Stimulated activated CD8-positive, alpha-beta memory T cell treated with anti-CD3 and anti-CD28 coated beads, Interleukin-4, amount 100 ng/mL, for 1 hour (primary cell): Measurements from ENCODE around the gene ASIC1.
"Not testable (repeated sequence)": the region's sequence is repeated elsewhere in the genome, so short reads cannot be mapped to it uniquely, and the experiment has no call there.

Experiments used
- DNase-seq, 2 donors: peaks; one replicate each; pipeline ENCODE4 v3.0.0-alpha.2; 2020; ENCODE audit warnings: low read depth in 2 of 2, low spot score in 1 of 2

ASIC1 gene

GRCh38 chr12:50057000-50057841 is at the start of gene ASIC1:
Gene ASIC1, plus strand, starts transcription at chr12:50057596. Its CDS starts 1,171 bp downstream, at chr12:50058767.
- no peak for DNase-seq

DNA sequence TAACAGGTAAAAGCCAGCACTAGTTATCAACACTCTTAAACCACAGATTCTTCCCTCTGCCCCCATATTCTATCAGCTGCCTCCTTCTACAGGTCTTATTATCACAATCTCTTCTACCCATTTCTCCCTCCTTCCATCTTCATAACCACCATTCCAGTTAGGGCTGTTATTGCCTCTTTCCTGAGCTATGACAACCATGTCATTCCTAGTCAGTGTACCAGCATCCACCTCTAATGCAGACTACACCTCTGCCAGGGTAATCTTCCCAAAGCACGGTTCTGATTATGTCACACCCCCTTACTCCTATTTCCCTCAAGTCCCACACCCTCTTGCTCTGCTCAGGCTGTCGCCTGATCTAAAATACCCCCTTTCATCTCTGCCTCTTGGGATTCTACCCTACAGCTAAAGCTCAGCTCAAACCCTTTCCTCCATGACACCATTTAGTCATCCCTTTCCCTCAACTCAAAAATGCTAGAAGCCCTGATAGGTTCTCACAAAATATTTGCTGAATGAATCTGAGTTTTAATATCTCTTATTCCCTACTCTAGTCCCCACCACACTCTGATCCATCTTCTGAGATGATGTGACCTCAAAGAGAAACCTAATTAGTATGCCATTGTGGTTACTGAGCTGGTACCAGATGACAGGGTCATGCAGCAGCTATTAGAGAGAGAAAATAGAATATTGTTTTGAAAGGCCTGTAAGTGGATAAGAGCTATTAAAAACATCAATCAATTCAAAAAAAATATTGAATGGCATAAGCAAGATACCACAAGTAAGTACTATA is 43.8 kb upstream of the ASIC1 start:
- no peak for DNase-seq

DNA sequence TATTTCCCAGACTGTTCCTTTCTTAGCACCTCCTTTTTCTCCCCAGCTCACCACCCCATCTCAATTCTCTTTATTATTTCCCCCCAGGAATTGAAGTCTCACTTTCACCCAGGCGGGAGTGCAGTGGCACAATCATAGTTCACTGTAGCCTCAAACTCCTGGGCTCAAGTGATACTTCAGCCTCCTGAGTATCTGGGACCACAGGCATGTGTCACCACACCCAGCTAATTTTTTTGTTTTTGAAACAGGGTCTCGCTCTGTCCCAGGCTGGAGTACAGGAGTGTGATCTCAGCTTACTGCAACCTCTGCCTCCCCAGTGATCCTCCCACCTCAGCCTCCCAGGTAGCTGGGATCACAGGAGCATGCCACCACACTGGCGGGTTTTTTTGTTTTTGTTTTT is 43.1 kb upstream of the ASIC1 start:
- no peak for DNase-seq

- DNase-seq = no peak
Measured at GRCh38 chr12:50016501-50017475, 40.6 kb upstream of the ASIC1 start.

- DNase-seq = no peak
Measured at GRCh38 chr12:50017641-50018040, 39.8 kb upstream of the ASIC1 start.

DNA sequence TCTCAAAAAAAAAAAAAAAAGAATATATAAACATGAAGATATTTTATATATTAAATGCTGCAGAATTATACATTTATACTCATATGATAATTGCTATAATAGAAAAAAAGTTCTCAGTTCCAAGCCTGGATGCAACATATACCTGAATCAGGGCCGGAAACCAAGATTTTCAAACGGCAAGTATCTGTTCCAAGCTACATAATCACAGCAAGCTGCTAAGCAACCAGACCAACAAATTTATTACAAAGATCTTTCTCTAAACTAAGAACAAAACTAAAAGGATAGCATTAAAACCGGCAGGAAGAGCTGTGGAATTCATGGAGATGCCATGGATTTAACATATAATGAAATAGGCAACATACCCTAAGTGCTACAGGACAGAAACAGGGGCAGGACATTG is 39.2 kb upstream of the ASIC1 start:
- DNase-seq = no peak

DNA sequence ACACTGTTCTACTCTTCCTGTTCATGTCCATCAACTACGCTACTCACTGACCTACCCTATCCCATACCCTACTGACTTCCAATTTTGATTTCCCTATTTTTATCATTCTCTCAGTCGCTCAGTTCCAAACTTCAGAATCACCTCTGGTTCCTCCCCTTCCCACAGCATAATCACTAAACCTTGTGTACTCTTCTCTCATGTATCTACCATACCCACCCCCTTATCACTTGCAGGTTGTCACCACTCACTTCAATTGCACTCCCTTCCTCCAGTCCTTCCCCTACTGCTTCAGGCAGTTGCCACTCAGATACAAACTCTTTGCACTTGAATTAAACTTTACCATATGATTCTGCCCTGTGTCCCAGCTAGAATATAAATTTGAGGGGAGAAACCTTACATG is 38.4 kb upstream of the ASIC1 start:
- DNase-seq = no peak

DNA sequence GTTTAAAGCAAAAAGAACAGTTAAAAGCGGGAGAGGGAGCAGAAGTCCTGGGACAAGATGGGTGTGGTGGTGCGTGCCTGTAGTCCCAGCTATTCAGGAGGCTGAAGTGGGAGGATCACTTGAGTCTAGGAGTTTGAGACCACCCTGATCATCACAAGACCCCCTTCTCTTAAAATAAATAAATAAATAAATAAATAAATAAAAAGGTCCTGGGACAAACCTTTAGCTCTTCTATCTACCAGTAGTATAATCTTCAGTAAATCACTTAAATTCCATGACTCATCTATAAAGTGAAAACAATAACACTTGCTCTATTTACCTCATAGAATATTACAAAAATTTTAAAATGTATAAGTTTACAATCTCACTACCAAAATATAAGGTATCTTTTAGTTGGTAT is 37.9 kb upstream of the ASIC1 start:
- no peak for DNase-seq

DNA sequence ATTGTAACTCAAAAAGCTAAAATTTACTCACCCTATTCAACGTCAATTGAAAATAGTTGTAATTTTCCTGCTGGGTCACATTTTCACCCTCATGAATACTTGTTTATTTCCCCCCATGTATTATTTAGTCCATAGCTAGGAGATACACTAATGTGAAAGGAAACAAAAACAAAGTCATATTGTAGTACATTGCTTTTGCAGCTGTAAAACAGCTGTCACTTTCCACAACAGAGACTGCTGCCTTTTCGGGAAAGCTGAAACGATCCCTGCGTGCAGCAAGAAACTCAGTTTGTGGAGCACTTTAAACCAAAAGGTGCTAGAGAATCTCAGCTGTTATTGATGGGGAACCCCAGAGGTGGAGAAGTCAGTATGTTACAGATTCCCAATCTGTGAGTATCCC is 36.4 kb upstream of the ASIC1 start:
- no peak for DNase-seq

- no peak for DNase-seq
Measured at GRCh38 chr12:50022903-50023302, 34.5 kb upstream of the ASIC1 start.

GRCh38 chr12:50024227-50024626 is 33.2 kb upstream of the ASIC1 start:
- DNase-seq = no peak

GRCh38 chr12:50024805-50025186 is 32.6 kb upstream of the ASIC1 start:
- no peak for DNase-seq

- peak; percentile 81 to 92 for DNase-seq
Measured at GRCh38 chr12:50025187-50026059, 32.0 kb upstream of the ASIC1 start, which contains the start of gene RACGAP1. Gene RACGAP1, minus strand, starts transcription at chr12:50025494. Its CDS starts 8,779 bp downstream, at chr12:50016715.

DNA sequence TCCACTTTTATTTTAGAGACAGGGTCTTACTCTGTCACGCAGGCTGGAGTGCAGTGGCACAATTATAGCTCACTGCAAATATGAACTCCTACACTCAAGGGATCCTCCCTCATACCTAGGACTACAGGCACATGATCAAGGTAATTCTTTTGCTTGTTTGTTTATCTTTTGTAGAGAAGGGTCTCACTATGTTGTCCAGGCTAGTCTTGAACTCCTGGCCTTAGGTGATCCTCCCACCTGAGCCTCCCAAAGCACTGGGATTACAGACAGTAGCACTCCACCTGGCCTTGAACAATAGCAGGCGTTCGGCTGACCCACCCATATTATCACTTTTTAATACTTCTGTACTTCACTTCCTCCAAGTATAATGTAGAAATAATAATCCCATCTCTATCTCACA is 30.7 kb upstream of the ASIC1 start:
- DNase-seq = no peak

GRCh38 chr12:50030449-50030848 is 26.9 kb upstream of the ASIC1 start:
- not testable (repeated sequence) for DNase-seq

DNA sequence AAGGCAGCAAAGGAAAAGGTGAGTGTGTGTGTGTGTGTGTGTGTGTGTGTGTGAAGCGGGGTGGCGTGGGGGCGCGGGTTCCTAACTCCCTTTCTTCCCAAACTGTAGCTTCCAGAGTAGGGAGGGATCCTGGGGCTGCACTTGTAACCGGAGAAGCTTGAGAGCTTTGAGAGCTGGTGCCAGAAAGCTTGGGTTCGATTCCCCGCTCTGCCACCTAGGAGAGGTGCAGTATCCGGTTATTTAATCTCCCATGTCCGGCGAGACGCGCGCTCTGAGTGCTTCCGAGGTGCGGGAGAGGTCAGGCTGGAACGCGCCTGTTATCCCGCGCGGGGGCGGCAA is 24.9 kb upstream of the ASIC1 start:
- no peak for DNase-seq

DNA sequence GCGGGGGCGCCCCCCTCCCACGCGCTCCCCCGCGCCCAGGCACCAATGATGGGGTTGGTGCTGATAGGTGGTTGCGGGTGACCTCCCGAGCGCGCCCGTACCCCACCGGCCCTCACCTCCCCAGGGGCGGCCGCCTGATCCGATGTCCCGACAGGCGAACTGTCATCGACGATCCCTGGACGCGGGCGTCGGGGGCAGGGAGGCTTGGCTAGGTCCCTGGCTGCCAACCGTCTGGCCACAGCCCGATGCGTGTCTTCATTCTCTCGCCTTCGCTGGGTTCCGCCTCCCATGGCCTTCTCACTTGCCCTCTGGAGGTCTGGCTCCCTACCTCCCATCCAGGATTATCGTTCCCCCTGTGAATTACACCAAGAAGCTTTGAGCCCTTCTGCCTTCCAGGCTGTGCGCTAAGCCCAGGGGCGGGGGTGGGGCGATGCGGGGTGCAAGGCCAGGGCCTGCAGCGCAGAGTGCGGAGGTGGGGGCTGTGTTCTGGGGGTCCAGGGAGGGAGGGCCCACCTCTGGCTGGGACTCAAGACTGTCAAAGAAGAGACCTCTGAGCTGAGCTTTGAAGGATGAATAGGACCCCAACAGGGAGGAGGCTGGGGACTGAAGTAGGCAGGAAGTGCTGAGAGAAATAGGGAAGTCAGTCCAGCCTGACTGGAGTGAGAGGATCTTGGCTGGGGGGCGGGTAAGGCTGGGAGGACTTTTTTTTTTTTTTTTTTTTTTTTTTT is 24.4 kb upstream of the ASIC1 start:
- DNase-seq = no peak

DNA sequence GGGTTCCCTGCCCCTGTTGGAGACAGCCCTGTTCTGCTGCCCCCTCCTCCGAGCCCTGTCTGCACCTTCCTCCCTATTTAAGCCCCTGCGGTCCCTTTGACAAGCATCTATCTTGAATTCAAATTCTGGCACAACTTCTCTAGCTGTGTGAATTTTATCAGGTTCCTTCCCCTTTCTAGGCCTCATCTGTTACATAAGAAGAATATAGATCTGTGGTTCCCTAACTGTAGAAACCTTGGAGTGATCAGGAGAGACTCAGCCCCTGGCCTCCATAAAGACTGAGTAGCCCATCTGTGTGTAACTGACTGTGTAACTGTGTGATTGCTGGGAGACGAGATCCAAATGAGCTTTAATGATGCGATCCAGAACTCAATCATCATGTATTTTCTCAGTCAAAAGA is 19.1 kb upstream of the ASIC1 start:
- DNase-seq = no peak

GRCh38 chr12:50039151-50039835 is 18.1 kb upstream of the ASIC1 start:
- DNase-seq = peak; percentile 77 to 84
